ENCODE data around the gene WDR20.

DNA sequence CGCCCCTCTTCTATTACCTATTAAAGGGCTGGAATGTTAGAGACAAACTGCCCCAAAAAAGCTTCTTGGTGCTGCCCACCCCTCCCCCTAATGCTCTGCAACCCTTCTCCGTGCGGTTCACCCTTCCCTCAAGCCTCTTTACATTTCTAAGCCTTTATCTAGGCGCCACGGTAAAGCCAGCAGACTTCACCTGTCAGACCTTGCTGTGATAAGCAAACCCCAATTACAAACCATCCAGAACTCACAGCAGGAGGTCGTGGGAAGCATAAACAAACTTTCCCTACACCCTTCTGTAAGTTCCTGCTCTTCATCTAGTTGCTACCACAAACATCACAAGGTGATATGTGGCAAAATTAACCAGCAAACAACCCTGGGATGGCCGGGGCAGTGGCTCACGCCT lies 108.4 kb downstream of the WDR20 start:
- TF ChIP-seq ZFX (IDR thresholded peaks at IDR 0.05) = no peak
- TF ChIP-seq, protein P1, sequence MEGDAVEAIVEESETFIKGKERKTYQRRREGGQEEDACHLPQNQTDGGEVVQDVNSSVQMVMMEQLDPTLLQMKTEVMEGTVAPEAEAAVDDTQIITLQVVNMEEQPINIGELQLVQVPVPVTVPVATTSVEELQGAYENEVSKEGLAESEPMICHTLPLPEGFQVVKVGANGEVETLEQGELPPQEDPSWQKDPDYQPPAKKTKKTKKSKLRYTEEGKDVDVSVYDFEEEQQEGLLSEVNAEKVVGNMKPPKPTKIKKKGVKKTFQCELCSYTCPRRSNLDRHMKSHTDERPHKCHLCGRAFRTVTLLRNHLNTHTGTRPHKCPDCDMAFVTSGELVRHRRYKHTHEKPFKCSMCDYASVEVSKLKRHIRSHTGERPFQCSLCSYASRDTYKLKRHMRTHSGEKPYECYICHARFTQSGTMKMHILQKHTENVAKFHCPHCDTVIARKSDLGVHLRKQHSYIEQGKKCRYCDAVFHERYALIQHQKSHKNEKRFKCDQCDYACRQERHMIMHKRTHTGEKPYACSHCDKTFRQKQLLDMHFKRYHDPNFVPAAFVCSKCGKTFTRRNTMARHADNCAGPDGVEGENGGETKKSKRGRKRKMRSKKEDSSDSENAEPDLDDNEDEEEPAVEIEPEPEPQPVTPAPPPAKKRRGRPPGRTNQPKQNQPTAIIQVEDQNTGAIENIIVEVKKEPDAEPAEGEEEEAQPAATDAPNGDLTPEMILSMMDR (conservative IDR thresholded peaks at IDR 0.05) = no peak

Measured in C4-2B (cell line).